H1 (cell line): Measurements from ENCODE around the gene LY6G5C. TPM values are rescaled to one million over a fixed set of nuclear protein-coding genes. Genes with fewer than 3 reads are reported as not detected.
A peak's percentile ranks its signal among the peaks of the same experiment; 100 is the strongest.

ENCODE experiments used
- ASH2L ChIP-seq: fragments of 200-600, 300-600 bp; sonication (generic); IDR thresholded peaks from one replicate; pipeline ENCODE4 v1.7.1; 2017; ENCODE audit warnings: low read length
- CEBPB ChIP-seq: IDR thresholded peaks from 2 replicates; pipeline ENCODE4 v1.6.1; 2012; ENCODE audit warnings: low read depth, low read length
- CREB1 ChIP-seq: IDR thresholded peaks from 2 replicates; pipeline ENCODE4 v1.6.1; 2012; ENCODE audit warnings: inconsistent platforms
- CTBP2 ChIP-seq: IDR thresholded peaks from 2 replicates; pipeline ENCODE4 v1.7.0; 2011; ENCODE audit warnings: borderline replicate concordance, mild to moderate bottlenecking, moderate library complexity, mixed read lengths, low read length; ENCODE audit not compliant: insufficient read depth, insufficient read length
- EZH2 ChIP-seq: fragments of 200-600 bp; sonication (generic); IDR thresholded peaks from 2 replicates; pipeline ENCODE4 v1.7.1; 2012; ENCODE audit warnings: low read depth, mild to moderate bottlenecking, moderate library complexity, low read length, inconsistent platforms; ENCODE audit not compliant: severe bottlenecking
- FOSL1 ChIP-seq: IDR thresholded peaks from 2 replicates; pipeline ENCODE4 v1.6.1; 2011; ENCODE audit warnings: mild to moderate bottlenecking, low read depth, low read length, moderate library complexity; ENCODE audit not compliant: insufficient read depth
- GABPA ChIP-seq: IDR thresholded peaks from 2 replicates; pipeline ENCODE4 v1.6.1; 2011; ENCODE audit warnings: mild to moderate bottlenecking, low read length, moderate library complexity, borderline replicate concordance; ENCODE audit not compliant: insufficient read depth
- MAFK ChIP-seq: IDR thresholded peaks from 2 replicates; pipeline ENCODE4 v1.6.1; 2012; ENCODE audit warnings: low read depth, mild to moderate bottlenecking, improper control_type of control experiment, low read length
- POLR2A ChIP-seq, 2 experiments: IDR thresholded peaks; 1 replicate in 1 of 2; 2 replicates in 1 of 2; pipeline ENCODE4 v1.6.1; 2011; ENCODE audit warnings: low read depth in 2 of 2, low read length in 2 of 2, mild to moderate bottlenecking in 2 of 2; ENCODE audit errors: control extremely low read depth in 1 of 2
- RXRA ChIP-seq: IDR thresholded peaks from 2 replicates; pipeline ENCODE4 v1.6.1; 2011; ENCODE audit warnings: low read depth, mild to moderate bottlenecking, low read length, moderate library complexity; ENCODE audit not compliant: insufficient read depth
- SIN3A ChIP-seq, 2 experiments: IDR thresholded peaks in 1 of 2; conservative IDR thresholded peaks in 1 of 2; 2 replicates each; pipeline ENCODE4 v1.6.1; 2011 to 2012; ENCODE audit warnings: low read length in 2 of 2, improper control_type of control experiment in 1 of 2, low read depth in 1 of 2, mild to moderate bottlenecking in 1 of 2
- SIX5 ChIP-seq: IDR thresholded peaks from 2 replicates; pipeline ENCODE4 v1.6.1; 2011; ENCODE audit warnings: mild to moderate bottlenecking, low read depth, low read length
- TEAD4 ChIP-seq: IDR thresholded peaks from 2 replicates; pipeline ENCODE4 v1.6.1; 2012; ENCODE audit warnings: low read depth, low read length, inconsistent platforms, mixed read lengths
- YY1 ChIP-seq: IDR thresholded peaks from 2 replicates; pipeline ENCODE4 v1.6.1; 2011; ENCODE audit warnings: low read depth, mild to moderate bottlenecking, low read length
- polyA plus RNA-seq, 7 experiments: library from polyadenylated mRNA; depleted of rRNA in 3 of 7; stranded (reverse) in 5 of 7; unstranded in 2 of 7; fragments of >200 nt in 5 of 7; fragments of 200-250 nt in 2 of 7; gene quantifications; 1 replicate in 5 of 7; 2 replicates in 1 of 7; 4 replicates in 1 of 7; pipeline versions ENCODE4 v1.2.1 to v1.2.3, GENCODE V29; 2011 to 2013; ENCODE audit warnings: missing spikeins in 2 of 7, mixed read lengths in 2 of 7
- total RNA-seq: library from RNA; stranded (reverse); fragmentation: NEBNext Ultra II Directional; extraction: Animal tissue kit (Norgen Biotek cat#: 25700); gene quantifications from 2 replicates; pipeline ENCODE4 v1.2.1, GENCODE V29; 2021
- TF ChIP-seq, protein P1 (sequence below): IDR thresholded peaks from 2 replicates; pipeline ENCODE4 v1.6.1; 2012; ENCODE audit warnings: low read length, inconsistent platforms

LY6G5C gene
- total and polyA plus RNA-seq, 2 of the 8 experiments (the other 6 are each of a cell fraction or from before 2014, with no cell fraction given): 1.1 to 1.8 TPM

DNA sequence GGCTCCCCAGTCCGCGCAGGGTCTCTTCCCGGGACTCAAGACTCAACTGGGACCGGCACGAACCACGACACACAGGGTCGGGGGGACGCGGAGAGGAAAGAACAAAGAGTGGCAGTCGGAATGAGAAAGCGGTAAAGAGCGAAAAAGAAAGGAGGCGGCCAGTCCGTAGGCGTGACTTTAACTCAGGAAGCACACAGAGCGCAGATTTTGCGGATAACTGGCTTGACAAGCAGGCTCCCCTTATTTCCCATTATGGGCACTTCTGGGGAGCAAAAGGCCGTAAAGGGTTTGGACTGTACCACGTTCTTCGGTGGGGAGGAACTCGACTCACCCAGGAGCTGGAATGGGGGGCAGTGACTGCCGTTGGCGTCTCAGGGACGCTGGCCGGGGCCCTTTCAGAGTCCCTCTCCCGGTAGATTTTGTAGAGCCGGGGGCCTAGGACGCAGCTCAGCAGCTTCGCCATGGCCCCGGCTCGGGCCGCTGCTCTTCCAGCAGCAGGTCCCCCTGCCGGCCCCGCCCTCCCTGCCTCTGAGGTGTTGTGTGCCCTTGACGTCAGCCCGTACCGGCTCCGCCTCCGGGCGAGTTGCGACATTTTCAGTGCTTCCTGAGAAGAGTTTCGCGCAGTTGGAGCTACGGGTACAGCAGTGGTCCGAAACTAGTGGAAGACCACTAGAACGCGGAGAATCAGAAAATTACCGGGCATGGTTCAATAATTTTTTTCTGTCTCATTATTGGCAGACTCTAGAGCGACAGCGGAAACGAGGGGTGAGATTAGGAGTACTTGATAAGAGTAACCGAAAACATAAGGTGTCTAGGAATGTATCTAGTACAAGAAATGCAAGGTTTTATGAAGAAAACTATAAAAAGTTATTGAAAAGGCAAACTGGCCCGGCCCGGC lies 22.2 kb upstream of the LY6G5C start, which contains the start of gene ABHD16A (continued):
- TF ChIP-seq SIN3A (conservative IDR thresholded peaks at IDR 0.05 in 1 of 2, IDR thresholded peaks at IDR 0.05 in 1 of 2; ENCODE audit: low read depth in 1 of 2, low read length in 2 of 2) (peak; percentile 15 to 76; a peak in 2 of 4 replicates), FOSL1 (no peak), MAFK (no peak), YY1 (peak; percentile 53; the same call in 1 of the 2 replicates), ASH2L (peak; percentile 58), EZH2 (no peak), CTBP2 (no peak), CREB1 (peak; percentile 93), GABPA (no peak), POLR2A (IDR thresholded peaks at IDR 0.05; ENCODE audit: control extremely low read depth in 1 of 2, low read depth in 2 of 2, low read length in 2 of 2) (peak in 1 of 2 experiments; percentile 85; a peak in 2 of 3 replicates), TEAD4 (no peak), SIX5 (peak; percentile 27; the same call in 1 of the 2 replicates), CEBPB (peak; percentile 100), RXRA (no peak)
- TF ChIP-seq, protein P1, sequence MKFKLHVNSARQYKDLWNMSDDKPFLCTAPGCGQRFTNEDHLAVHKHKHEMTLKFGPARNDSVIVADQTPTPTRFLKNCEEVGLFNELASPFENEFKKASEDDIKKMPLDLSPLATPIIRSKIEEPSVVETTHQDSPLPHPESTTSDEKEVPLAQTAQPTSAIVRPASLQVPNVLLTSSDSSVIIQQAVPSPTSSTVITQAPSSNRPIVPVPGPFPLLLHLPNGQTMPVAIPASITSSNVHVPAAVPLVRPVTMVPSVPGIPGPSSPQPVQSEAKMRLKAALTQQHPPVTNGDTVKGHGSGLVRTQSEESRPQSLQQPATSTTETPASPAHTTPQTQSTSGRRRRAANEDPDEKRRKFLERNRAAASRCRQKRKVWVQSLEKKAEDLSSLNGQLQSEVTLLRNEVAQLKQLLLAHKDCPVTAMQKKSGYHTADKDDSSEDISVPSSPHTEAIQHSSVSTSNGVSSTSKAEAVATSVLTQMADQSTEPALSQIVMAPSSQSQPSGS: peak; percentile 83
